IMR-90 (cell line): ENCODE data around the gene KIAA0408. TPM values are rescaled to one million over a fixed set of nuclear protein-coding genes. Genes with fewer than 3 reads are reported as not detected.

Source experiments
- ATAC-seq: fragments of 200-7000 bp; cut with Tn5 transposase; 2 replicates; pipeline ENCODE4 v1.9.1; 2020; ENCODE audit warnings: low read depth, mild to moderate bottlenecking, moderate library complexity
- BruUV-seq: library from RNA; stranded (reverse); fragments of 400-500 nt; replicated peaks from 2 replicates; lab custom pipeline; 2021; lab: Mats Ljungman, UMichigan
- CTCF ChIA-PET: fragments of 300-600 bp; formaldehyde crosslinking; extraction: SDS; loops from one replicate; lab custom pipeline; 2021; ENCODE audit warnings: antibody characterized with exemption; lab: Yijun Ruan, JAX
- POLR2A ChIA-PET: fragments of 300-600 bp; sonication (Branson Sonifier 250); formaldehyde crosslinking; loops from one replicate; lab custom pipeline; 2022; ENCODE audit warnings: antibody characterized with exemption; ENCODE audit not compliant: unreplicated experiment; lab: Charles Lee
- DNase-seq: peaks from one replicate; pipeline ENCODE4 v3.0.0; 2013
- H2AFZ ChIP-seq: replicated peaks from 2 replicates; pipeline ENCODE3; 2013; ENCODE audit warnings: low read length, mild to moderate bottlenecking; ENCODE audit not compliant: poor library complexity
- H2AK5ac ChIP-seq: 2 replicates; pipeline ENCODE4 v1.6.1; 2013; ENCODE audit warnings: low read depth, low read length, inconsistent platforms
- H2AK9ac ChIP-seq: replicated peaks from 2 replicates; pipeline ENCODE3; 2013; ENCODE audit warnings: mild to moderate bottlenecking, low read depth, low read length, moderate library complexity; ENCODE audit not compliant: poor library complexity
- H2BK120ac ChIP-seq: 2 replicates; pipeline ENCODE4 v1.6.1; 2013; ENCODE audit warnings: low read depth, low read length, inconsistent platforms
- H2BK15ac ChIP-seq: 3 replicates; pipeline ENCODE4 v1.6.1; 2013; ENCODE audit warnings: low read depth, low read length, inconsistent platforms
- H2BK20ac ChIP-seq: 2 replicates; pipeline ENCODE4 v1.6.1; 2013; ENCODE audit warnings: low read depth, mild to moderate bottlenecking, inconsistent platforms, low read length, moderate library complexity
- H2BK5ac ChIP-seq: 2 replicates; pipeline ENCODE4 v1.6.1; 2013; ENCODE audit warnings: mild to moderate bottlenecking, low read depth, low read length, inconsistent platforms; ENCODE audit not compliant: poor library complexity, severe bottlenecking
- H3K14ac ChIP-seq: replicated peaks from 2 replicates; pipeline ENCODE4 v1.6.1; 2013; ENCODE audit warnings: low read depth, low read length, inconsistent platforms
- H3K18ac ChIP-seq: 2 replicates; pipeline ENCODE4 v1.6.1; 2013; ENCODE audit warnings: low read depth, low read length, control low read depth
- H3K23ac ChIP-seq: 2 replicates; pipeline ENCODE4 v1.6.1; 2013; ENCODE audit warnings: low read depth, low read length, inconsistent platforms
- H3K27ac ChIP-seq: 2 replicates; pipeline ENCODE4 v1.5.1; 2013; ENCODE audit warnings: mild to moderate bottlenecking, control low read depth, low read length; ENCODE audit not compliant: insufficient read depth
- H3K27me3 ChIP-seq: 2 replicates; pipeline ENCODE4 v1.6.1; 2013; ENCODE audit warnings: low read length; ENCODE audit not compliant: control insufficient read depth, insufficient read depth
- H3K36me3 ChIP-seq: 2 replicates; pipeline ENCODE4 v1.6.1; 2013; ENCODE audit warnings: low read length, mixed read lengths; ENCODE audit not compliant: control insufficient read depth, insufficient read depth
- H3K4ac ChIP-seq: 2 replicates; pipeline ENCODE4 v1.6.1; 2013; ENCODE audit warnings: low read depth, low read length, inconsistent platforms
- H3K4me1 ChIP-seq: 2 replicates; pipeline ENCODE4 v1.6.1; 2013; ENCODE audit warnings: low read length, mixed read lengths; ENCODE audit not compliant: control insufficient read depth, insufficient read depth
- H3K4me2 ChIP-seq: 2 replicates; pipeline ENCODE4 v1.6.1; 2013; ENCODE audit warnings: low read depth, mild to moderate bottlenecking, control low read depth, low read length, moderate library complexity
- H3K4me3 ChIP-seq: 2 replicates; pipeline ENCODE4 v1.5.1; 2013; ENCODE audit warnings: low read depth, mild to moderate bottlenecking, control low read depth, low read length, moderate library complexity; ENCODE audit not compliant: insufficient read depth
- H3K56ac ChIP-seq: 2 replicates; pipeline ENCODE4 v1.6.1; 2013; ENCODE audit warnings: low read length, inconsistent platforms; ENCODE audit not compliant: insufficient read depth; ENCODE audit errors: extremely low read depth
- H3K79me1 ChIP-seq, 2 experiments: 2 replicates each; pipeline ENCODE4 v1.6.1; 2013; ENCODE audit warnings: low read length in 2 of 2, inconsistent platforms in 1 of 2, low read depth in 1 of 2
- H3K9ac ChIP-seq: 2 replicates; pipeline ENCODE4 v1.6.1; 2013; ENCODE audit warnings: low read depth, low read length, control low read depth
- H3K9me1 ChIP-seq: 2 replicates; pipeline ENCODE4 v1.6.1; 2013; ENCODE audit warnings: low read length, inconsistent platforms; ENCODE audit not compliant: insufficient read depth
- H3K9me3 ChIP-seq: 2 replicates; pipeline ENCODE4 v1.6.1; 2013; ENCODE audit warnings: low read length; ENCODE audit not compliant: control insufficient read depth, insufficient read depth
- H4K20me1 ChIP-seq: 2 replicates; pipeline ENCODE4 v1.6.1; 2013; ENCODE audit warnings: low read length, inconsistent platforms; ENCODE audit not compliant: insufficient read depth
- H4K5ac ChIP-seq: 2 replicates; pipeline ENCODE4 v1.6.1; 2013; ENCODE audit warnings: mild to moderate bottlenecking, low read depth, low read length, control low read depth
- H4K8ac ChIP-seq, 2 experiments: 2 replicates each; pipeline ENCODE4 v1.6.1; 2013; ENCODE audit warnings: low read depth in 2 of 2, low read length in 2 of 2, control low read depth in 1 of 2, inconsistent platforms in 1 of 2
- H4K91ac ChIP-seq: 2 replicates; pipeline ENCODE4 v1.6.1; 2013; ENCODE audit warnings: low read depth, low read length, inconsistent platforms; ENCODE audit not compliant: insufficient read depth
- BHLHE40 ChIP-seq: fragments of 150-350 bp; IDR thresholded peaks from 2 replicates; pipeline ENCODE4 v1.6.1; 2016; ENCODE audit warnings: mild to moderate bottlenecking, low read depth, low read length
- CHD1 ChIP-seq: IDR thresholded peaks from 2 replicates; pipeline ENCODE4 v1.6.1; 2012; ENCODE audit warnings: low read depth, low read length, improper control_type of control experiment
- MAFK ChIP-seq: IDR thresholded peaks from 2 replicates; pipeline ENCODE4 v1.6.1; 2012; ENCODE audit warnings: low read depth, low read length, improper control_type of control experiment
- MXI1 ChIP-seq: IDR thresholded peaks from 2 replicates; pipeline ENCODE4 v1.6.1; 2012; ENCODE audit warnings: low read depth, mild to moderate bottlenecking, low read length, moderate library complexity, borderline replicate concordance
- POLR2A ChIP-seq: IDR thresholded peaks from 2 replicates; pipeline ENCODE4 v1.6.1; 2012; ENCODE audit warnings: mild to moderate bottlenecking, low read depth, low read length
- RAD21 ChIP-seq: IDR thresholded peaks from 2 replicates; pipeline ENCODE4 v1.6.1; 2012; ENCODE audit warnings: low read length, improper control_type of control experiment
- RCOR1 ChIP-seq: IDR thresholded peaks from 2 replicates; pipeline ENCODE4 v1.6.1; 2012; ENCODE audit warnings: mild to moderate bottlenecking, low read length, improper control_type of control experiment; ENCODE audit not compliant: insufficient replicate concordance
- RFX5 ChIP-seq: IDR thresholded peaks from 2 replicates; pipeline ENCODE4 v1.8.0; 2012; ENCODE audit warnings: low read depth, mild to moderate bottlenecking, low read length, moderate library complexity
- SMC3 ChIP-seq: fragments of 150-350 bp; IDR thresholded peaks from 2 replicates; pipeline ENCODE4 v1.6.1; 2016; ENCODE audit warnings: low read depth, mild to moderate bottlenecking, antibody characterized with exemption, low read length, moderate library complexity
- WGBS, 2 experiments: methylation state at CpG; one replicate each; pipeline versions ENCODE4 v1.1.5 to v1.1.7; 2013; ENCODE audit warnings: missing lambda C conversion rate in 2 of 2; ENCODE audit not compliant: insufficient read length in 1 of 2; ENCODE audit errors: extremely low coverage in 2 of 2; 5-methylcytosine and 5-hydroxymethylcytosine counted together
- dilution Hi-C: fragments of 300-500 bp; cut with HindIII; formaldehyde crosslinking; loops from one replicate; pipeline ENCODE4 v1.14.3; 2018; ENCODE audit warnings: low sequenced_read_pairs; ENCODE audit not compliant: unreplicated experiment
- in situ Hi-C: fragments of 300-500 bp; cut with MboI; formaldehyde crosslinking; loops from 3 replicates; pipeline ENCODE4 v1.14.3; 2019; ENCODE audit warnings: low sequenced_read_pairs, inconsistent platforms, mixed read lengths
- intact Hi-C: fragments of 100-400 bp; cut with micrococcal nuclease; formaldehyde crosslinking; loops from 2 replicates; pipeline ENCODE4 v1.10.0; 2022
- polyA plus RNA-seq, 3 experiments: library from polyadenylated mRNA; depleted of rRNA; stranded (reverse); fragments of >200 nt; gene quantifications; 2 replicates each; pipeline ENCODE4 v1.2.3, GENCODE V29; 2012; ENCODE audit warnings: low replicate concordance in 1 of 3
- total RNA-seq: library from RNA; depleted of rRNA; stranded (reverse); fragments of >200 nt; gene quantifications from 2 replicates; pipeline ENCODE4 v1.2.3, GENCODE V29; 2012
- TF ChIP-seq, protein P1 (sequence below): conservative IDR thresholded peaks from 2 replicates; pipeline ENCODE4 v1.5.1; 2012; ENCODE audit warnings: mild to moderate bottlenecking, low read depth, low read length, improper control_type of control experiment
- TF ChIP-seq, protein P2 (sequence below): fragments of 150-350 bp; IDR thresholded peaks from 2 replicates; pipeline ENCODE4 v1.6.1; 2017; ENCODE audit warnings: mild to moderate bottlenecking, antibody characterized with exemption, low read length, low read depth
- TF ChIP-seq, protein P3 (sequence below): fragments of 150-350 bp; IDR thresholded peaks from 2 replicates; pipeline ENCODE4 v1.6.1; 2016; ENCODE audit warnings: low read depth, mild to moderate bottlenecking, low read length, moderate library complexity, borderline replicate concordance

KIAA0408 gene
- total and polyA plus RNA-seq, 2 of the 4 experiments (the other 2 are of a cell fraction) = 0.90 to 2.9 TPM

DNA sequence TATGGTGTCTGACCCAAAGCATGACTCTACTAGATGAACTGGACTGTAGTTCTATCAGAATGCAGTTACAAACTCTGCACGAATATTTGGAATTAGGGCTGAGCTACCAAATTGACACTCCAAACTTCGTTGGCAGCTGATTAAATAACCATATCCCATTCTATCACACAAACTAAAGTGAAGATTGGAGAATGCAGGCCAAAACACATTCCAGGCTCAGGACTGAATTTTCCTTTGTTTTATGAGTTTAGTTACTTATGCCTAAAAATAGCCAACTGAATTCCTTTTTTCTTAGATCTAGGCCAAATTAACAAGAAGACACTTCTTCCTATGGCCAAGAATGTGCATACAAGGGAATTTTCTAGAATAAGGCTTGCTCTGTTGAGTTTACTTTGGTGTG, 9.7 kb upstream of the KIAA0408 start:
- H3K36me3 ChIP-seq = no peaks in the 10 kb centered on the region
- DNase-seq = no peak
- no peak overlapping the region for H2BK5ac ChIP-seq
- peaks cover 3% of the 10 kb centered on the region; the same call in 1 of the 2 replicates for H4K20me1 ChIP-seq
- peaks cover 7% of the 10 kb centered on the region for H3K9me1 ChIP-seq
- dilution Hi-C loops (no loop called here), intact Hi-C loops (loop anchor here (5.0 kb wide), 1 partner anchor 173 kb away; no protein-coding TSS in a partner anchor), in situ Hi-C loops (loop anchor here (5.0 to 10.0 kb wide), 2 partner anchors 68 to 164 kb away; no protein-coding TSS in a partner anchor)
- H3K4ac ChIP-seq = no peak overlapping the region
- no peak overlapping the region for H2AK5ac ChIP-seq
- no peak overlapping the region for H2BK15ac ChIP-seq
- H3K18ac ChIP-seq = no peak overlapping the region
- no peak overlapping the region for H2BK20ac ChIP-seq
- H3K4me3 ChIP-seq = no peak overlapping the region
- H2AFZ ChIP-seq = no peak overlapping the region
- H3K9ac ChIP-seq = no peak overlapping the region
- ATAC-seq = no peak
- no peak overlapping the region for H3K27ac ChIP-seq
- H4K91ac ChIP-seq = no peak overlapping the region
- H3K23ac ChIP-seq = no peak overlapping the region
- H2BK120ac ChIP-seq = no peak overlapping the region
- no peak overlapping the region for H3K14ac ChIP-seq
- peaks cover 3% of the 10 kb centered on the region; the same call in 1 of the 2 replicates for H3K4me1 ChIP-seq
- no peaks in the 10 kb centered on the region for H3K27me3 ChIP-seq
- H3K9me3 ChIP-seq = no peaks in the 10 kb centered on the region
- ChIA-PET CTCF (interaction anchor here (1.0 to 1.1 kb wide), 2 partner anchors 48 to 70 kb away, joined by 3 to 7 read pairs; no protein-coding TSS in a partner anchor), POLR2A (no interaction called here)
- BruUV-seq = no TSS peak
- H3K79me1 ChIP-seq = no peaks in the 10 kb centered on the region
- H3K4me2 ChIP-seq = no peak overlapping the region
- no peak overlapping the region for H2AK9ac ChIP-seq
- TF ChIP-seq RAD21 = no peak
- no peak for TF ChIP-seq MXI1
- no peak for TF ChIP-seq SMC3
- no peak for TF ChIP-seq CHD1
- no peak for TF ChIP-seq RFX5
- TF ChIP-seq, protein P1, sequence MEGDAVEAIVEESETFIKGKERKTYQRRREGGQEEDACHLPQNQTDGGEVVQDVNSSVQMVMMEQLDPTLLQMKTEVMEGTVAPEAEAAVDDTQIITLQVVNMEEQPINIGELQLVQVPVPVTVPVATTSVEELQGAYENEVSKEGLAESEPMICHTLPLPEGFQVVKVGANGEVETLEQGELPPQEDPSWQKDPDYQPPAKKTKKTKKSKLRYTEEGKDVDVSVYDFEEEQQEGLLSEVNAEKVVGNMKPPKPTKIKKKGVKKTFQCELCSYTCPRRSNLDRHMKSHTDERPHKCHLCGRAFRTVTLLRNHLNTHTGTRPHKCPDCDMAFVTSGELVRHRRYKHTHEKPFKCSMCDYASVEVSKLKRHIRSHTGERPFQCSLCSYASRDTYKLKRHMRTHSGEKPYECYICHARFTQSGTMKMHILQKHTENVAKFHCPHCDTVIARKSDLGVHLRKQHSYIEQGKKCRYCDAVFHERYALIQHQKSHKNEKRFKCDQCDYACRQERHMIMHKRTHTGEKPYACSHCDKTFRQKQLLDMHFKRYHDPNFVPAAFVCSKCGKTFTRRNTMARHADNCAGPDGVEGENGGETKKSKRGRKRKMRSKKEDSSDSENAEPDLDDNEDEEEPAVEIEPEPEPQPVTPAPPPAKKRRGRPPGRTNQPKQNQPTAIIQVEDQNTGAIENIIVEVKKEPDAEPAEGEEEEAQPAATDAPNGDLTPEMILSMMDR = no peak
- TF ChIP-seq, protein P2, sequence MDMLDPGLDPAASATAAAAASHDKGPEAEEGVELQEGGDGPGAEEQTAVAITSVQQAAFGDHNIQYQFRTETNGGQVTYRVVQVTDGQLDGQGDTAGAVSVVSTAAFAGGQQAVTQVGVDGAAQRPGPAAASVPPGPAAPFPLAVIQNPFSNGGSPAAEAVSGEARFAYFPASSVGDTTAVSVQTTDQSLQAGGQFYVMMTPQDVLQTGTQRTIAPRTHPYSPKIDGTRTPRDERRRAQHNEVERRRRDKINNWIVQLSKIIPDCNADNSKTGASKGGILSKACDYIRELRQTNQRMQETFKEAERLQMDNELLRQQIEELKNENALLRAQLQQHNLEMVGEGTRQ = no peak
- TF ChIP-seq POLR2A = no peak
- TF ChIP-seq, protein P3, sequence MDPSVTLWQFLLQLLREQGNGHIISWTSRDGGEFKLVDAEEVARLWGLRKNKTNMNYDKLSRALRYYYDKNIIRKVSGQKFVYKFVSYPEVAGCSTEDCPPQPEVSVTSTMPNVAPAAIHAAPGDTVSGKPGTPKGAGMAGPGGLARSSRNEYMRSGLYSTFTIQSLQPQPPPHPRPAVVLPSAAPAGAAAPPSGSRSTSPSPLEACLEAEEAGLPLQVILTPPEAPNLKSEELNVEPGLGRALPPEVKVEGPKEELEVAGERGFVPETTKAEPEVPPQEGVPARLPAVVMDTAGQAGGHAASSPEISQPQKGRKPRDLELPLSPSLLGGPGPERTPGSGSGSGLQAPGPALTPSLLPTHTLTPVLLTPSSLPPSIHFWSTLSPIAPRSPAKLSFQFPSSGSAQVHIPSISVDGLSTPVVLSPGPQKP = no peak
- TF ChIP-seq BHLHE40 = no peak
- no peak for TF ChIP-seq MAFK
- no peak for TF ChIP-seq RCOR1
- WGBS, 2 experiments = no CpG with 5 or more reads among the region's 2 CpGs
- H4K8ac ChIP-seq = no peak overlapping the region
- H4K5ac ChIP-seq = no peak overlapping the region
- no peak overlapping the region for H3K56ac ChIP-seq
